Liver (tissue), 3 donors: ENCODE results near the gene CFAP97D1.

ENCODE experiments used
- ATF3 ChIP-seq: IDR thresholded peaks from 2 replicates; pipeline ENCODE4 v1.6.1; 2016; ENCODE audit warnings: antibody characterized with exemption
- HNF4G ChIP-seq: IDR thresholded peaks from 2 replicates; pipeline ENCODE4 v1.6.1; 2016; ENCODE audit warnings: antibody characterized with exemption
- MAX ChIP-seq: IDR thresholded peaks from 2 replicates; pipeline ENCODE4 v1.6.1; 2016; ENCODE audit warnings: antibody characterized with exemption
- RAD21 ChIP-seq, 2 donors: IDR thresholded peaks; 2 replicates each; pipeline ENCODE4 v1.6.1; 2016; ENCODE audit warnings: antibody characterized with exemption in 2 of 2, mild to moderate bottlenecking in 2 of 2
- SP1 ChIP-seq: IDR thresholded peaks from 2 replicates; pipeline ENCODE4 v1.6.1; 2018; ENCODE audit warnings: antibody characterized with exemption, mild to moderate bottlenecking
- TF ChIP-seq, protein P1 (sequence below): fragments of 150-350 bp; IDR thresholded peaks from 2 replicates; pipeline ENCODE4 v1.5.1; 2017; ENCODE audit warnings: improper control_type of control experiment, low read depth, low read length; ENCODE audit not compliant: missing input control
- donor health status: healthy.
- donor health status: healthy.

GRCh38 chr17:43789482-43789881 is 9.2 kb downstream of the CFAP97D1 start:
- TF ChIP-seq, protein P1, sequence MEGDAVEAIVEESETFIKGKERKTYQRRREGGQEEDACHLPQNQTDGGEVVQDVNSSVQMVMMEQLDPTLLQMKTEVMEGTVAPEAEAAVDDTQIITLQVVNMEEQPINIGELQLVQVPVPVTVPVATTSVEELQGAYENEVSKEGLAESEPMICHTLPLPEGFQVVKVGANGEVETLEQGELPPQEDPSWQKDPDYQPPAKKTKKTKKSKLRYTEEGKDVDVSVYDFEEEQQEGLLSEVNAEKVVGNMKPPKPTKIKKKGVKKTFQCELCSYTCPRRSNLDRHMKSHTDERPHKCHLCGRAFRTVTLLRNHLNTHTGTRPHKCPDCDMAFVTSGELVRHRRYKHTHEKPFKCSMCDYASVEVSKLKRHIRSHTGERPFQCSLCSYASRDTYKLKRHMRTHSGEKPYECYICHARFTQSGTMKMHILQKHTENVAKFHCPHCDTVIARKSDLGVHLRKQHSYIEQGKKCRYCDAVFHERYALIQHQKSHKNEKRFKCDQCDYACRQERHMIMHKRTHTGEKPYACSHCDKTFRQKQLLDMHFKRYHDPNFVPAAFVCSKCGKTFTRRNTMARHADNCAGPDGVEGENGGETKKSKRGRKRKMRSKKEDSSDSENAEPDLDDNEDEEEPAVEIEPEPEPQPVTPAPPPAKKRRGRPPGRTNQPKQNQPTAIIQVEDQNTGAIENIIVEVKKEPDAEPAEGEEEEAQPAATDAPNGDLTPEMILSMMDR: no peak
- TF ChIP-seq RAD21 (IDR thresholded peaks at IDR 0.05) (no peak), ATF3 (no peak), SP1 (no peak), HNF4G (no peak), MAX (no peak)
